NCI-H1092 (cell line): ENCODE results near the gene DGKG.

Source experiments
- DNase-seq: peaks from one replicate; lab custom pipeline; 2025; lab: John Stamatoyannopoulos, UW

Gene DGKG

DNA sequence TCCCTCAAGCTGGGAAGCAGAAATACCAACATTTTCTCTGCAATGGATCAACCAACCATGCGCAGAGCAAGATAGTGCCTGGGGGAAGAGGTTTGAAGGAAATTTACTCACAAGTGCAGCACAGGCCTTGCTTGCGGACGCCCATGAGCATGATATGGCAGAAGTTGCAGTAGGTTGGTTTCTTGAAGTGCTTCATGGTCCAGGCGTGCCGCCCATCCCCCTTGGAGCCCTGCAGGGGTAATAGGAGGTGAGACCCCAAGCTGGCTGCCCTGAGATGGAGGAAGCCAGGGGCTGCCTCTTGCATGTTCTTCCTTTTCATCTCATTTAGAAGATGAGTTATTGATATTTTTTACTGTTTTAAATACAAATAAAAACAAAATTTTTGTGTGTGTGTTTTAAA is 86.6 kb downstream of the DGKG start:
- no peak for DNase-seq

GRCh38 chr3:186273586-186273985 is 88.4 kb downstream of the DGKG start:
- no peak for DNase-seq

- DNase-seq: no peak
Measured at GRCh38 chr3:186270701-186271100, 91.3 kb downstream of the DGKG start.

DNA sequence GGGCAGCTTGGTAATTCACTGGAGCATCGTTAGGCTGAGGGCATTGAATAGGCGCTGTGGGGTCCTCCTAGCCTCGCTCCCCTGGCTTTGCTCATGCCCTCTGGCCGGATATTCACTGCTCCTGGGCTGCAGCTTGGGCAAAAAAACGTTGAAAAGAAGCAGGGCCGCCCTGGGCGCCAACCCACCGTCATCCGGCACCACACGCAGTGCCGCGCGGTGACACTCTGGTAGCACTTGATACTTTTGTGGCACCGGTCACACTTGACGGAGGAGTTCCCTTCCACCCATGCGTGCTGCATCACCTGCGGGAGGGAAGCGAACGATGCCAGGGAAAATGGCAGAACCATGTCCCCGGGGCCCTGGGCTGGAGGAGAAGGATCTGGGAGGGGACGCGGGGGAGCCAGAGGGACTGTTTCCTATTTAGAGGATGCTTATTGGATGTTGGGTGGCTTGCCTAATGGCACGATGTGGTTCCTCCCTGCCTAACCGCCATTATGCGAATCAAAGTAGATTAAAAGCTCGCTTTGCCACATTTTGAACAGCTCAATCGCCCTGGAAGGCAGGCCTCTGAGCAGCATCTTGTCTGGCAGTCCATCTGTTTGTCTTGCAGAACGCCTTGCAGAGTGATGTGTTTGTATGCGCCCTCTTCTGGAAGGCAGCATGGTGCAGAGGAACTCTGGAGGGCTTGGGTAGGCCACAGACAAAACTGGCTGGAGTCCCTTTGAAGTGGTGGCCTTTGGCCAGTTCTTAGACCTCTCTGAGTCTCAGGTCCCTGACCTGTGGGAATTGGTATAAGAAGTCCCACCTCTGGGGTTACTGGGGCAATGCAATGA is 93.2 kb downstream of the DGKG start:
- no peak for DNase-seq

- DNase-seq: no peak
Measured at GRCh38 chr3:186267758-186268157, 94.3 kb downstream of the DGKG start.

- DNase-seq: no peak
Measured at GRCh38 chr3:186264608-186265400, 97.2 kb downstream of the DGKG start.

DNA sequence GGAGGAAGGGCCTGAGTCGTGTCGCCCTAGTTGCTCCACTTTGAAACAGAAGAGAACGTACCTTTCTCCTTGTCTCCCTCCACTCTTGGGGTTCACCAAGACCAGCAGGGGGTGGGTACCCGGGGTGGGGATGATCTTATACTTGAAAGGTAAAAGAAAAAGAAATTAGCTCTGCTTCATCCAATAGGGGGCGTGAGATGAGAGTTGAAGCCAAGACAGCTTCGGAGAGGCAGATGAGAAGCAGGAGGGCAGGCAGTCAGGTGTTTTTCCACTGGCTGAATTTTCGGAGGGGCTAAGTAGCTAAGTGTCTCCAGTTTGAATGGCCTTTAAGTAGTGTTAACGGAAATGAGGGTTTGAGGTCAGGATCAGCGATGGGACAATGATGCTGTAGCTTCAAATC is 100.4 kb downstream of the DGKG start:
- DNase-seq: peak; percentile 2

GRCh38 chr3:186260726-186261125 is 101.3 kb downstream of the DGKG start:
- no peak for DNase-seq

GRCh38 chr3:186259612-186260383 is 102.2 kb downstream of the DGKG start:
- DNase-seq: peak; percentile 52

DNA sequence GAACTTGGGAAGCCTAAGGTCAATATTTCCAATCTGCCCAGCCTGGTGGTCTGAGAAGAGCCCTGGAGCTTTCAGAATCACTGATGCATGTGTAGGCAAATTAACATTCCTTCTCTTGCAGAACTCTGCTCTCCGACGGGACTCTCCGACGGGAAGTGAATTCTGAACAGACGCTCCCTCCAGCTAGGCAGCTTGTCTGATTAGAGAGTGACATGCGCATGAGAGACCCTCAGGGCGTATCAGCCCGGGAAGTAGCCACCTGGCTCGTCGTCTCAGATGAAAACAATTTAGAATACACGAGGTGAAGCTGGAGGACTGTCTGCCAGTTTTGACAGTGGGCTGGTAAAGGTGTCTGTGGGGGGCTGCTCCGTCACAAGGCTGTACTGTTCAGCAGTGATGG is 103.1 kb downstream of the DGKG start:
- DNase-seq: no peak

- DNase-seq: no peak
Measured at GRCh38 chr3:186257866-186258265, 104.2 kb downstream of the DGKG start.

DNA sequence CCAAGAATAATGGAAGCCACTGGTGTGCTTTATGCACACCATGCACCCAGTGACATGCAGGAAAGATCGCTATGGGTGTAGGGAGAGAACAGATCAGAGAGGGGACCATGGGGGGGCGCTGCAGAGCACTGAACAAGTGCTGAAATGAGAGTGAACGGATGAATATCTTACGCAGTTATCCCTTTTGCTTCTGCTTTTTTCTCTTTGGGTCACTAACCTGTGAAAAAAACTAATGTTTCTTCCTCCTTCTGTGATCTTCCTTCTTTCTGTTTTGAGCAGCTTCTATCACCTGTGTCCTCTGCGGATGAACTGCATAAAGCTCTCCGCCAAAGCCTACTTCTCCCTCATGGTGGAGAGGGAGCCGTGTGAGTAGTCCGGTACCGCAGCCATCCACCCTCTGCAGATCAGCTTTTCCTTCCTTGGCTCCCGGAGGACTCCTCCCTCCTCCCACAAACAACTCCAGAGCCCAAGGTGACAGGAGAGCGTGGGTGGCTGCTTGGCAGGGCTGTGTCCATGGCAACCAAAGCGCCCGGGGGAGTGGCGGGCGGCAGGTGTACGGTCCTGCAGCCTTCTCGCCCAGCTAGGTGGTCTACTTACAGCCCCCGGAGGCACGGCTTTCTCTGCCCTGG is 106.2 kb downstream of the DGKG start:
- no peak for DNase-seq

GRCh38 chr3:186254676-186255650 is 107.1 kb downstream of the DGKG start:
- no peak for DNase-seq

- no peak for DNase-seq
Measured at GRCh38 chr3:186251948-186252619, 110.0 kb downstream of the DGKG start.

- no peak for DNase-seq
Measured at GRCh38 chr3:186248850-186249249, 113.2 kb downstream of the DGKG start.

DNA sequence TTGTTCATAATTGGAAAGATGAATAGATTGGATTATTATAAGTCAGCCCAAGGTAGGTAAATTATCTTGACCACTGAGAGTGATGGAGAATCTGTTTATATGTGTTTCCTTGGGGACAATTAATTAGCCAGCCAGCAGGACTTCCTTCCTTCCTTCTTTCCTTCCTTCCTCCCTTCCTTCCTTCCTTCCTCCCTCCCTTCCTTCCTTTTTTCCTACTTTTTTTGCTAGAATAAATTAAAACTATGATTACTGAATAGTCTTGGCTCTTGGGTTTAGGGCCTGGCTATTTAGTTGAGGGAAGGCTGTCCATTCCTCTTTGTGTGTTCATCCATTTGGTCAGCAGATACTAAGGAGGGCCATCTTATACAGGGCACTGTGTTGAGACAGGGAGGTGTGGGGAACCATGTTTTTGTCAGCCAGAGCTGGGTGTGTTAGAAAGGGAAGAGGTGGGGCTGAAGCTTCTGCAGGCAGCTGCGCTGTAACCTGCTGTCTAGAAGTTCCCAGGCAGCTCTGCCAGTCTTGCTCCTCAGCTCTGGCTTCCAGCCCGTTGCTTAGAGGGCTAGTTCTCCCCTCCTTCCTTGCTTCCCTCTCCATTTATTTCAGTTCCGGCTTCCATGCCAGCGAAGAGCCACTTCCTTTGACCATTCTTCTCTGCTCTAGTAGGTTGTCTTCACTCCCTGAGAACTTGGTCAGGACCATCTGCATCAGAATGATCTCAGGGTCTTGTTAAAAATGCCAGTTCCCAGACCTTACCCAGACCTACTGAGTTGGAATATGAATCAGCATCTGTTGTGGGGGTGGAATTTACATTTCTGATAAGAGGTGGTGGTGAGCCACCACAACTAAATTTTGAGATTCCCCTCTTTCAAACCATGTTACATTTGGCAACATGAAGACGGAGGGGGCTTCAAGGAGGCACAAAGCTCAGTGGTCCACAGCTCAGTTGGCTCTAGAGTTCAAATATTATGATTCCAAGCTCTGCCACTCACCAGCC is 113.9 kb downstream of the DGKG start:
- DNase-seq: no peak

DNA sequence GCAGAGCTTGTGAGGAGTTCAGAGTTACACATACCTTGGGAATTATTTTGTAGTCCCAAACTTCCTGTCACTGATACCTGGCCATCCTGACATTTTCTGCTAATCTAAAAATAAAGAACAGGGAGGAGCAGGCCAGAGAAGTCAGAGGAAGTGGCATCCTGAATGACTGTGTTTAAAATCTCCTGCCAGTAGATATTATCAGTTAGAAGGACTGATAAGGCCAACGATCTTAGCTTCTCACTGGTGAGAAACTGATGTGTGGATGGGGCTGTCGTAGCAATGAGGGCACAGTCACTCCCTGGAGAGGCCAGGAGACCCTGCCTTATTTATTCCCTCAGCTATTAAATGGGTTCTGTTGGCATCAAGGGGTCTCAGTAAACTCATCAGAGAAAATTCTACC is 115.1 kb downstream of the DGKG start:
- DNase-seq: no peak

GRCh38 chr3:186244016-186244415 is 118.0 kb downstream of the DGKG start:
- no peak for DNase-seq
